ENCODE results near the gene PAX6. TPM values are rescaled to one million over a fixed set of nuclear protein-coding genes. Genes with fewer than 3 reads are reported as not detected.
"Not testable (repeated sequence)": the region's sequence is repeated elsewhere in the genome, so short reads cannot be mapped to it uniquely, and the experiment has no call there.

The PAX6 gene
- polyA plus RNA-seq, 2 of the 4 experiments (the other 2 are of a cell fraction), result 1.8 to 2.0 TPM

GRCh38 chr11:31747581-31747980 is 63.5 kb downstream of the PAX6 start (continued):
- TF ChIP-seq, protein P1, sequence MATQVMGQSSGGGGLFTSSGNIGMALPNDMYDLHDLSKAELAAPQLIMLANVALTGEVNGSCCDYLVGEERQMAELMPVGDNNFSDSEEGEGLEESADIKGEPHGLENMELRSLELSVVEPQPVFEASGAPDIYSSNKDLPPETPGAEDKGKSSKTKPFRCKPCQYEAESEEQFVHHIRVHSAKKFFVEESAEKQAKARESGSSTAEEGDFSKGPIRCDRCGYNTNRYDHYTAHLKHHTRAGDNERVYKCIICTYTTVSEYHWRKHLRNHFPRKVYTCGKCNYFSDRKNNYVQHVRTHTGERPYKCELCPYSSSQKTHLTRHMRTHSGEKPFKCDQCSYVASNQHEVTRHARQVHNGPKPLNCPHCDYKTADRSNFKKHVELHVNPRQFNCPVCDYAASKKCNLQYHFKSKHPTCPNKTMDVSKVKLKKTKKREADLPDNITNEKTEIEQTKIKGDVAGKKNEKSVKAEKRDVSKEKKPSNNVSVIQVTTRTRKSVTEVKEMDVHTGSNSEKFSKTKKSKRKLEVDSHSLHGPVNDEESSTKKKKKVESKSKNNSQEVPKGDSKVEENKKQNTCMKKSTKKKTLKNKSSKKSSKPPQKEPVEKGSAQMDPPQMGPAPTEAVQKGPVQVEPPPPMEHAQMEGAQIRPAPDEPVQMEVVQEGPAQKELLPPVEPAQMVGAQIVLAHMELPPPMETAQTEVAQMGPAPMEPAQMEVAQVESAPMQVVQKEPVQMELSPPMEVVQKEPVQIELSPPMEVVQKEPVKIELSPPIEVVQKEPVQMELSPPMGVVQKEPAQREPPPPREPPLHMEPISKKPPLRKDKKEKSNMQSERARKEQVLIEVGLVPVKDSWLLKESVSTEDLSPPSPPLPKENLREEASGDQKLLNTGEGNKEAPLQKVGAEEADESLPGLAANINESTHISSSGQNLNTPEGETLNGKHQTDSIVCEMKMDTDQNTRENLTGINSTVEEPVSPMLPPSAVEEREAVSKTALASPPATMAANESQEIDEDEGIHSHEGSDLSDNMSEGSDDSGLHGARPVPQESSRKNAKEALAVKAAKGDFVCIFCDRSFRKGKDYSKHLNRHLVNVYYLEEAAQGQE (IDR thresholded peaks at IDR 0.05), result no peak
- TF ChIP-seq CBX8 (IDR thresholded peaks at IDR 0.05), result no peak
- TF ChIP-seq MYC (IDR thresholded peaks at IDR 0.05; ENCODE audit: borderline replicate concordance, low read length), result no peak
- TF ChIP-seq HOXB5 (CRISPR knock-in tag; IDR thresholded peaks at IDR 0.05), result no peak
- TF ChIP-seq JUN (IDR thresholded peaks at IDR 0.05), result no peak
- no peak for TF ChIP-seq MAX (IDR thresholded peaks at IDR 0.05)
- TF ChIP-seq FOSB (CRISPR knock-in tag; IDR thresholded peaks at IDR 0.05), result no peak

- POLR2A ChIA-PET; H3K4me3 ChIP-seq; DNase-seq (ENCODE audit: low read depth in 1 of 2, low spot score in 1 of 2); H3K27ac ChIP-seq; H3K9me3 ChIP-seq; H3K4me2 ChIP-seq; H3K4me1 ChIP-seq; FAIRE-seq; CTCF ChIA-PET; ATAC-seq: not testable (repeated sequence)
- WGBS (ENCODE audit: missing lambda C conversion rate), result 90% methylated on average over 26 of the region's 26 CpGs
Measured at GRCh38 chr11:31740731-31741368, 70.3 kb downstream of the PAX6 start.

GRCh38 chr11:31740131-31740530 is 71.0 kb downstream of the PAX6 start:
- FAIRE-seq (no peak), DNase-seq (ENCODE audit: low read depth in 1 of 2, low spot score in 1 of 2) (no peak), ATAC-seq (no peak)
- Histone ChIP-seq H3K9me3 (no peaks in the 10 kb centered on the region), H3K4me2 (no peak overlapping the region), H3K4me3 (no peak overlapping the region), H3K27ac (no peak overlapping the region), H3K4me1 (no peaks in the 10 kb centered on the region)
- CTCF ChIA-PET, result no interaction called here
- WGBS (ENCODE audit: missing lambda C conversion rate), result 27% methylated on average over 1 of the region's 1 CpG
- TF ChIP-seq JUNB (IDR thresholded peaks at IDR 0.05) (no peak), MAX (IDR thresholded peaks at IDR 0.05) (no peak), EHMT2 (IDR thresholded peaks at IDR 0.05; ENCODE audit: low read depth) (no peak), ATOH8 (CRISPR knock-in tag; IDR thresholded peaks at IDR 0.05; ENCODE audit: low read depth) (no peak), HOXB13 (CRISPR knock-in tag; IDR thresholded peaks at IDR 0.05; ENCODE audit: low read depth) (no peak), RNF2 (IDR thresholded peaks at IDR 0.05; ENCODE audit: borderline replicate concordance, low read depth) (no peak)
- POLR2A ChIA-PET, result no interaction called here
